ENCODE measurements around the gene NDST1. TPM values are rescaled to one million over a fixed set of nuclear protein-coding genes. Genes with fewer than 3 reads are reported as not detected.

Gene NDST1
- total RNA-seq, 1 donor = 104 TPM

GRCh38 chr5:150573867-150574817 lies 66.2 kb downstream of the NDST1 start:
- no peak for DNase-seq (ENCODE audit: insufficient read length, low spot score, missing footprints)
- TF ChIP-seq, protein P1, sequence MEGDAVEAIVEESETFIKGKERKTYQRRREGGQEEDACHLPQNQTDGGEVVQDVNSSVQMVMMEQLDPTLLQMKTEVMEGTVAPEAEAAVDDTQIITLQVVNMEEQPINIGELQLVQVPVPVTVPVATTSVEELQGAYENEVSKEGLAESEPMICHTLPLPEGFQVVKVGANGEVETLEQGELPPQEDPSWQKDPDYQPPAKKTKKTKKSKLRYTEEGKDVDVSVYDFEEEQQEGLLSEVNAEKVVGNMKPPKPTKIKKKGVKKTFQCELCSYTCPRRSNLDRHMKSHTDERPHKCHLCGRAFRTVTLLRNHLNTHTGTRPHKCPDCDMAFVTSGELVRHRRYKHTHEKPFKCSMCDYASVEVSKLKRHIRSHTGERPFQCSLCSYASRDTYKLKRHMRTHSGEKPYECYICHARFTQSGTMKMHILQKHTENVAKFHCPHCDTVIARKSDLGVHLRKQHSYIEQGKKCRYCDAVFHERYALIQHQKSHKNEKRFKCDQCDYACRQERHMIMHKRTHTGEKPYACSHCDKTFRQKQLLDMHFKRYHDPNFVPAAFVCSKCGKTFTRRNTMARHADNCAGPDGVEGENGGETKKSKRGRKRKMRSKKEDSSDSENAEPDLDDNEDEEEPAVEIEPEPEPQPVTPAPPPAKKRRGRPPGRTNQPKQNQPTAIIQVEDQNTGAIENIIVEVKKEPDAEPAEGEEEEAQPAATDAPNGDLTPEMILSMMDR (IDR thresholded peaks at IDR 0.05; ENCODE audit: extremely low read depth, low read depth, low read length) = peak; percentile 24
- no peak overlapping the region for H2AFZ ChIP-seq (ENCODE audit: low read length)

DNA sequence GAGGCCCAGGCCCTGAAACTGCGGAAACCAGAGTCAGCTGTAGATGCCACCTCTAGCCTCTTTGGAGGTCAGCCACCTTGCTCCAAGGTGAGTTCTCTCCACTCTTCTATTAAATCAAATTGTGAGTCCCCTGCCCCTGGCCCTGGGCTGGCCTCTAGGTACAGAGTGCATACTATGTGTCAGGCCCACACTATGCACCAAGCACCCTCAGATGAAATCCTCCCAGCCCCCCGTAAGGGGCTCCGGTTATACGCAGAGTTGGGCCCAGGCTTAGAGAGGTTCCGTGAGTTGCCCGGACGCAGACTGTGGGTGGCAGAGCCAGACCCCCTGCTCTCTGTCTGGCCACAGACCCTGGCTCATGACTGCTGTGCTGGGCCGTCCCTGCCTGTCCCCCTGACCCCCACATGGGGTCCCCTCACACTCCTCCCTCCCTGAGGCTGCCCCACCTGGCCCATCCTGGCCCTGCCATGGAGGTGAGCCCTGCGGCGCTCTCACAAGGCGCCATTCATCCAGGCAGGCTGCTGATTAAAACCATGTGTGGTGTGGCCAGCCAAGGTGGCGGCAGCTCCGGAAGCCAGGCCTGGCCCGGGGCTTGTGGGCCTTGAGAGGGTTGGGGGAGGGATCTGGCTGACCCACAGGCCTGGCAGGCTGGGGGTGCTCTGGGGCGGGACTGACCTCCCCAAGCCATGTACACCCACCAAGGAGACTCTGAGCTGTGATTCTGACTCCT lies 67.1 kb downstream of the NDST1 start:
- Histone ChIP-seq H3K4me1 (ENCODE audit: insufficient read depth, low read length) (no peaks in the 10 kb centered on the region), H4K20me1 (ENCODE audit: insufficient read depth, low read length) (no peaks in the 10 kb centered on the region), H3K9me3 (ENCODE audit: low read depth, low read length) (no peaks in the 10 kb centered on the region), H3K27me3 (ENCODE audit: insufficient read depth, low read length) (no peaks in the 10 kb centered on the region), H3K36me3 (ENCODE audit: insufficient read depth, low read length) (no peaks in the 10 kb centered on the region), H3K4me3 (ENCODE audit: insufficient read depth, low read length) (no peak overlapping the region), H3K79me2 (ENCODE audit: insufficient read depth, low read length) (no peaks in the 10 kb centered on the region), H2AFZ (ENCODE audit: low read length) (no peak overlapping the region), H3K4me2 (ENCODE audit: insufficient read depth, low read length) (no peak overlapping the region), H3K27ac (ENCODE audit: low read depth, low read length) (no peak overlapping the region)
- DNase-seq (ENCODE audit: insufficient read length, low spot score, missing footprints) = no peak
- TF ChIP-seq, protein P1 (IDR thresholded peaks at IDR 0.05; ENCODE audit: extremely low read depth, low read depth, low read length) = no peak

More at GRCh38 chr5:150573867-150574817, 66.2 kb downstream of the NDST1 start:
- Histone ChIP-seq H3K4me3 (ENCODE audit: insufficient read depth, low read length) (no peak overlapping the region), H3K9me3 (ENCODE audit: low read depth, low read length) (no peaks in the 10 kb centered on the region), H3K27me3 (ENCODE audit: insufficient read depth, low read length) (no peaks in the 10 kb centered on the region), H4K20me1 (ENCODE audit: insufficient read depth, low read length) (no peaks in the 10 kb centered on the region), H3K36me3 (ENCODE audit: insufficient read depth, low read length) (no peaks in the 10 kb centered on the region), H3K4me2 (ENCODE audit: insufficient read depth, low read length) (no peak overlapping the region), H3K4me1 (ENCODE audit: insufficient read depth, low read length) (no peaks in the 10 kb centered on the region), H3K79me2 (ENCODE audit: insufficient read depth, low read length) (no peaks in the 10 kb centered on the region), H3K27ac (ENCODE audit: low read depth, low read length) (no peak overlapping the region)

- H3K4me1 ChIP-seq (ENCODE audit: insufficient read depth, low read length) = no peaks in the 10 kb centered on the region
- H3K27me3 ChIP-seq (ENCODE audit: insufficient read depth, low read length) = peaks cover 6% of the 10 kb centered on the region
- H3K36me3 ChIP-seq (ENCODE audit: insufficient read depth, low read length) = no peaks in the 10 kb centered on the region
- DNase-seq (ENCODE audit: insufficient read length, low spot score, missing footprints) = no peak
- TF ChIP-seq, protein P1 (IDR thresholded peaks at IDR 0.05; ENCODE audit: extremely low read depth, low read depth, low read length) = no peak
- no peak overlapping the region for H3K4me2 ChIP-seq (ENCODE audit: insufficient read depth, low read length)
- H3K9me3 ChIP-seq (ENCODE audit: low read depth, low read length) = no peaks in the 10 kb centered on the region
- no peaks in the 10 kb centered on the region for H3K79me2 ChIP-seq (ENCODE audit: insufficient read depth, low read length)
- no peak overlapping the region for H3K27ac ChIP-seq (ENCODE audit: low read depth, low read length)
- no peak overlapping the region for H3K4me3 ChIP-seq (ENCODE audit: insufficient read depth, low read length)
- H2AFZ ChIP-seq (ENCODE audit: low read length) = no peak overlapping the region
- no peaks in the 10 kb centered on the region for H4K20me1 ChIP-seq (ENCODE audit: insufficient read depth, low read length)
Measured at GRCh38 chr5:150575745-150576448, 68.0 kb downstream of the NDST1 start.

All from osteoblast (primary cell).